Retinal pigment epithelial cell (primary cell): ENCODE data around the gene MIS12.
A peak's percentile ranks its signal among the peaks of the same experiment; 100 is the strongest.

Experiments
- DNase-seq: peaks from one replicate; pipeline ENCODE4 v3.0.0-alpha.2; 2010; ENCODE audit warnings: low read depth
- H3K4me3 ChIP-seq: 2 replicates; pipeline ENCODE4 v1.5.1; 2011; ENCODE audit warnings: mild to moderate bottlenecking, low read length, control low read depth, moderate library complexity
- CTCF ChIP-seq: conservative IDR thresholded peaks from 2 replicates; pipeline ENCODE4 v1.5.1; 2011; ENCODE audit warnings: low read depth, low read length, control low read depth, inconsistent platforms

Gene MIS12

GRCh38 chr17:5499476-5500231 is 13.3 kb downstream of the MIS12 start:
- H3K4me3 ChIP-seq: peak overlapping the region; percentile 75
- no peak for DNase-seq

GRCh38 chr17:5500247-5500588 is 13.9 kb downstream of the MIS12 start:
- no peak for DNase-seq
- peak overlapping the region; percentile 75 for H3K4me3 ChIP-seq
- TF ChIP-seq CTCF: no peak

More at GRCh38 chr17:5499476-5500231, 13.3 kb downstream of the MIS12 start:
- peak; percentile 2 for TF ChIP-seq CTCF

- H3K4me3 ChIP-seq: peak overlapping the region; percentile 75
- no peak for TF ChIP-seq CTCF
- peak; percentile 67 for DNase-seq
Observed at GRCh38 chr17:5500589-5501391, 14.4 kb downstream of the MIS12 start.

- H3K4me3 ChIP-seq: no peak overlapping the region
- DNase-seq: no peak
- TF ChIP-seq CTCF: no peak
Observed at GRCh38 chr17:5501685-5502084, 15.3 kb downstream of the MIS12 start.

GRCh38 chr17:5502552-5502951 is 16.2 kb downstream of the MIS12 start:
- no peak for TF ChIP-seq CTCF
- no peak overlapping the region for H3K4me3 ChIP-seq
- DNase-seq: no peak

- TF ChIP-seq CTCF: no peak
- H3K4me3 ChIP-seq: no peak overlapping the region
- DNase-seq: no peak
Observed at GRCh38 chr17:5506307-5506706, 19.9 kb downstream of the MIS12 start.

GRCh38 chr17:5508810-5509209 is 22.4 kb downstream of the MIS12 start:
- DNase-seq: peak; percentile 83
- TF ChIP-seq CTCF: no peak

More at GRCh38 chr17:5508810-5509209, 22.4 kb downstream of the MIS12 start:
- H3K4me3 ChIP-seq: no peak overlapping the region
